Adrenal gland (tissue), 5 donors: Measurements from ENCODE around the gene ANKRD24.

Source experiments
- CTCF ChIP-seq, 6 experiments: fragments of 450-650 bp in 4 of 6; fragments of 200-600 bp in 2 of 6; sonication (generic) in 1 of 6; IDR thresholded peaks; 1 replicate in 5 of 6; 2 replicates in 1 of 6; pipeline versions ENCODE4 v1.5.1 to v1.8.0; 2016 to 2021; ENCODE audit warnings: antibody characterized with exemption in 6 of 6, mild to moderate bottlenecking in 2 of 6, moderate library complexity in 1 of 6
- POLR2A ChIP-seq, 2 donors: fragments of 450-650 bp; IDR thresholded peaks; one replicate each; pipeline ENCODE4 v1.6.1; 2017; ENCODE audit warnings: antibody characterized with exemption in 2 of 2, mild to moderate bottlenecking in 2 of 2, moderate library complexity in 1 of 2
- donor health status: DM: no; HTN: no; CAD: no.

GRCh38 chr19:4187313-4188122 lies 5.0 kb downstream of the ANKRD24 start:
- TF ChIP-seq CTCF (IDR thresholded peaks at IDR 0.05) (no peak), POLR2A (IDR thresholded peaks at IDR 0.05) (no peak)
